Measurements from ENCODE around the gene KRTCAP3.

Gene KRTCAP3

DNA sequence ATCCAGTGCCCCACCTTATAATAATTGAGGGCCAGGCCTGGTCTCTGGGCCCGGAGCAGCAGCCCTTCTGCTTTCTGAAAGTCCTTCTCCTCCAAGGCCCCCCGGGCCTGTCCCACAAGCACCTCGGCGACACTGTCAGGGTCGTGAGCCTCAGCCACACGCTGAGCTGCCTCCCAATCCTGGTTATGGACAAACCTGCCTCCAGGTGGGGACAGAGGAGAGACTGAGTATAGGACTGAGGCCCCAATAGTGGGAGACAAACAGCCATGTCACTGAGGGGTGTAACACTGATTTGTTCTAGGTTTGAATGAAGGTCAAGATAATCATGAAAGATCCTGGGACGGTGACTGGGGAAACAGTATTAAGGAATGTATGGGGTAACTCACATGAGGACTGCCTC is 11.8 kb downstream of the KRTCAP3 start:
- Histone ChIP-seq H3K79me2 (ENCODE audit: insufficient read depth, low read depth) (no peaks in the 10 kb centered on the region), H3K27ac (no peak overlapping the region), H2AFZ (ENCODE audit: low read depth) (no peak overlapping the region), H3K27me3 (ENCODE audit: insufficient read depth, low read depth) (no peaks in the 10 kb centered on the region), H3K4me1 (ENCODE audit: low read depth, poor library complexity, severe bottlenecking) (no peaks in the 10 kb centered on the region), H3K9ac (no peak overlapping the region), H4K20me1 (ENCODE audit: insufficient read depth) (no peaks in the 10 kb centered on the region), H3K36me3 (ENCODE audit: insufficient read depth) (no peaks in the 10 kb centered on the region), H3K4me3 (IDR thresholded peaks at IDR 0.05; ENCODE audit: insufficient read depth, low read depth, low read length) (no peak overlapping the region), H3K4me2 (no peak overlapping the region)
- TF ChIP-seq, protein P1, sequence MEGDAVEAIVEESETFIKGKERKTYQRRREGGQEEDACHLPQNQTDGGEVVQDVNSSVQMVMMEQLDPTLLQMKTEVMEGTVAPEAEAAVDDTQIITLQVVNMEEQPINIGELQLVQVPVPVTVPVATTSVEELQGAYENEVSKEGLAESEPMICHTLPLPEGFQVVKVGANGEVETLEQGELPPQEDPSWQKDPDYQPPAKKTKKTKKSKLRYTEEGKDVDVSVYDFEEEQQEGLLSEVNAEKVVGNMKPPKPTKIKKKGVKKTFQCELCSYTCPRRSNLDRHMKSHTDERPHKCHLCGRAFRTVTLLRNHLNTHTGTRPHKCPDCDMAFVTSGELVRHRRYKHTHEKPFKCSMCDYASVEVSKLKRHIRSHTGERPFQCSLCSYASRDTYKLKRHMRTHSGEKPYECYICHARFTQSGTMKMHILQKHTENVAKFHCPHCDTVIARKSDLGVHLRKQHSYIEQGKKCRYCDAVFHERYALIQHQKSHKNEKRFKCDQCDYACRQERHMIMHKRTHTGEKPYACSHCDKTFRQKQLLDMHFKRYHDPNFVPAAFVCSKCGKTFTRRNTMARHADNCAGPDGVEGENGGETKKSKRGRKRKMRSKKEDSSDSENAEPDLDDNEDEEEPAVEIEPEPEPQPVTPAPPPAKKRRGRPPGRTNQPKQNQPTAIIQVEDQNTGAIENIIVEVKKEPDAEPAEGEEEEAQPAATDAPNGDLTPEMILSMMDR (conservative IDR thresholded peaks at IDR 0.05; ENCODE audit: low read depth, low read length), result no peak

DNA sequence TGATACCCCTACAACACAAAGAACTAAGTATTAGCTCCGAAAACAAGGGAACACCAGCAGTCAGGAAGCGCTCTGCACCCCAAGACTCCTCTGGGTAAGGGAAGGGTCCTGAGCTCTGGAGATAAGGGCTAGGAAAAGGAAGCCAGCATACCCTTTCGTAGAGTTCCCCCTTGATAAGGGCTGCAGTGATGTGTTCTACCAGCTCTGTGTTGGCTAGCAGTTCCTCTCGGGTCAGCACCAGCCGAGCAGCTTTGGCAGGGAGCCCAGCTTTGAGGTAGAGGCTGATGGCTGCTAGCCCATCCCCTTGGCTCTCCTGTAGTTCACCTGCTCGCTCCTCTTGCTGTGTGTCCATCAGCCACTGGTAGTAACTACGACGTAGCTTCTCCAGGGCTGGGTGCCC is 18.9 kb downstream of the KRTCAP3 start:
- Histone ChIP-seq H3K79me2 (ENCODE audit: insufficient read depth, low read depth) (no peaks in the 10 kb centered on the region), H3K4me1 (ENCODE audit: low read depth, poor library complexity, severe bottlenecking) (no peaks in the 10 kb centered on the region), H2AFZ (ENCODE audit: low read depth) (no peak overlapping the region), H3K36me3 (ENCODE audit: insufficient read depth) (no peaks in the 10 kb centered on the region), H3K4me3 (IDR thresholded peaks at IDR 0.05; ENCODE audit: insufficient read depth, low read depth, low read length) (no peak overlapping the region), H3K27me3 (ENCODE audit: insufficient read depth, low read depth) (no peaks in the 10 kb centered on the region), H3K9ac (no peak overlapping the region), H3K4me2 (no peak overlapping the region), H3K27ac (no peak overlapping the region), H4K20me1 (ENCODE audit: insufficient read depth) (no peaks in the 10 kb centered on the region)
- TF ChIP-seq, protein P1 (conservative IDR thresholded peaks at IDR 0.05; ENCODE audit: low read depth, low read length), result no peak

DNA sequence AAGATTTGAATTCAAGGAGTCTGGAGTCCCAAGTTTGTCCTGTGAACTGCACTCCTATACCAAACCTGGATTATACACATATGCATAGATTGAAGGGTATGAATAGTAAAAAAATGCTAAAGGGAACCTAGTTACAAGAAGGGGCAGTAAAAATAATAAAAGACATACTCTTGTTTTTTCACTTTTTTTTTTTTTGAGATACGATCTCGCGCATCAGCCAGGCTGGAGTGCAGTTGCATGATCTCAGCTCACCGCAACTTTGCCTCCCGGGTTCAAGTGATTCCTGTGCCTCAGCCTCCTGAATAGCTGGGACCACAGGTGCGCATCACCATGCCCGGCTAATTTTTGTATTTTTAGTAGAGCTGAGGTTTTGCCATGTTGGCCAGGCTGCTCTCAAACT is 22.3 kb downstream of the KRTCAP3 start:
- Histone ChIP-seq H3K4me3 (IDR thresholded peaks at IDR 0.05; ENCODE audit: insufficient read depth, low read depth, low read length) (no peak overlapping the region), H3K36me3 (ENCODE audit: insufficient read depth) (no peaks in the 10 kb centered on the region), H3K27me3 (ENCODE audit: insufficient read depth, low read depth) (no peaks in the 10 kb centered on the region), H2AFZ (ENCODE audit: low read depth) (no peak overlapping the region), H4K20me1 (ENCODE audit: insufficient read depth) (no peaks in the 10 kb centered on the region), H3K79me2 (ENCODE audit: insufficient read depth, low read depth) (no peaks in the 10 kb centered on the region), H3K4me1 (ENCODE audit: low read depth, poor library complexity, severe bottlenecking) (no peaks in the 10 kb centered on the region), H3K4me2 (no peak overlapping the region), H3K9ac (no peak overlapping the region), H3K27ac (no peak overlapping the region)
- TF ChIP-seq, protein P1 (conservative IDR thresholded peaks at IDR 0.05; ENCODE audit: low read depth, low read length), result no peak

DNA sequence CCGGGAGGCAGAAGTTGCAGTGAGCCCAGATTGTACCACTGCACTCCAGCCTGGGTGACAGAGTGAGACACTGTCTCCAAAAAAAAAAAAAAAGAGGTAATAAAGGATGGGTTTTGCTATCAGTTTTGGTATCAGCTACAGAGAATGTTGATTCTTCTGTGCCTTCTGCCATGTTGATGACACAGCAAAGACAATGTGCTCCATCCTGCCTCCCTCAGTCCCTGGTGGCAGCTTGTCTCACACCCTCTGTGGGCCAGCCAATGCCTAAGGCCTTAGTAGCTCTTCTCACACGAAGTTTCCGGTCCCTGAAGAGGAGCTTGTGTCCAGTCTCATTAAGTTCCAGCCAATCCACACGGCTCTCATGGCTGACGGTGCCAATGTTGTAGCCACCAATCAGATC is 29.8 kb downstream of the KRTCAP3 start:
- Histone ChIP-seq H3K9ac (no peak overlapping the region), H3K4me3 (IDR thresholded peaks at IDR 0.05; ENCODE audit: insufficient read depth, low read depth, low read length) (no peak overlapping the region), H3K4me1 (ENCODE audit: low read depth, poor library complexity, severe bottlenecking) (no peaks in the 10 kb centered on the region), H3K4me2 (no peak overlapping the region), H4K20me1 (ENCODE audit: insufficient read depth) (no peaks in the 10 kb centered on the region), H3K36me3 (ENCODE audit: insufficient read depth) (no peaks in the 10 kb centered on the region), H2AFZ (ENCODE audit: low read depth) (no peak overlapping the region), H3K27me3 (ENCODE audit: insufficient read depth, low read depth) (no peaks in the 10 kb centered on the region), H3K79me2 (ENCODE audit: insufficient read depth, low read depth) (no peaks in the 10 kb centered on the region), H3K27ac (no peak overlapping the region)
- TF ChIP-seq, protein P1 (conservative IDR thresholded peaks at IDR 0.05; ENCODE audit: low read depth, low read length), result no peak

Data from KMS-11 (cell line).